ENCODE results near the gene HNRNPA3.
"Not testable (repeated sequence)": the region's sequence is repeated elsewhere in the genome, so short reads cannot be mapped to it uniquely, and the experiment has no call there.

HNRNPA3 gene

GRCh38 chr2:177212106-177212890 lies at the start of gene HNRNPA3:
Gene HNRNPA3, plus strand, starts transcription at chr2:177212794. Its CDS starts 6 bp downstream, at chr2:177212800.
- peak; percentile 100 for DNase-seq

- DNase-seq = no peak
Measured at GRCh38 chr2:177164131-177164530, 48.5 kb upstream of the HNRNPA3 start.

GRCh38 chr2:177164584-177165052 lies 48.0 kb upstream of the HNRNPA3 start:
- DNase-seq = peak; percentile 86

- DNase-seq = no peak
Measured at GRCh38 chr2:177165061-177165583, 47.5 kb upstream of the HNRNPA3 start.

GRCh38 chr2:177165721-177166711 lies 46.6 kb upstream of the HNRNPA3 start:
- DNase-seq = no peak

- DNase-seq = no peak
Measured at GRCh38 chr2:177169810-177170514, 42.6 kb upstream of the HNRNPA3 start.

GRCh38 chr2:177171418-177171865 lies 41.2 kb upstream of the HNRNPA3 start:
- no peak for DNase-seq

GRCh38 chr2:177172034-177172880 lies 40.3 kb upstream of the HNRNPA3 start:
- no peak for DNase-seq

GRCh38 chr2:177174486-177174885 lies 38.1 kb upstream of the HNRNPA3 start:
- DNase-seq = no peak

- no peak for DNase-seq
Measured at GRCh38 chr2:177175917-177176668, 36.5 kb upstream of the HNRNPA3 start.

GRCh38 chr2:177178797-177179196 lies 33.8 kb upstream of the HNRNPA3 start:
- no peak for DNase-seq

- DNase-seq = no peak
Measured at GRCh38 chr2:177179227-177179626, 33.4 kb upstream of the HNRNPA3 start.

GRCh38 chr2:177179671-177180070 lies 32.9 kb upstream of the HNRNPA3 start:
- not testable (repeated sequence) for DNase-seq

GRCh38 chr2:177180269-177181000 lies 32.2 kb upstream of the HNRNPA3 start:
- no peak for DNase-seq

GRCh38 chr2:177183860-177184259 lies 28.7 kb upstream of the HNRNPA3 start:
- no peak for DNase-seq

GRCh38 chr2:177184606-177185005 lies 28.0 kb upstream of the HNRNPA3 start:
- DNase-seq = no peak

- DNase-seq = not testable (repeated sequence)
Measured at GRCh38 chr2:177186038-177186437, 26.6 kb upstream of the HNRNPA3 start.

GRCh38 chr2:177187631-177188312 lies 24.8 kb upstream of the HNRNPA3 start:
- no peak for DNase-seq

Measured in activated CD8-positive, alpha-beta memory T cell treated with anti-CD3 and anti-CD28 coated beads, Interleukin-2, amount 50 U/mL, for 48 hours (primary cell).